ENCODE results near the gene MFSD8. TPM values are rescaled to one million over a fixed set of nuclear protein-coding genes. Genes with fewer than 3 reads are reported as not detected.
"Not testable (repeated sequence)": the region's sequence is repeated elsewhere in the genome, so short reads cannot be mapped to it uniquely, and the experiment has no call there.

Gene MFSD8
- 10.3 and 12.2 TPM in 2 replicates for total RNA-seq

GRCh38 chr4:127965062-127965802 is at the start of gene MFSD8, which contains the start of gene ABHD18:
MFSD8 (minus strand) TSS chr4:127965173; CDS start chr4:127965133, 40 bp downstream.
ABHD18 (plus strand) TSS chr4:127965406; CDS start chr4:127982956, 17,550 bp downstream.
- H3K4me3 ChIP-seq (ENCODE audit: low read depth, low read length), result peak within 1 kb of the TSS; percentile 95
- peak; percentile 50 for TF ChIP-seq CTCF (conservative IDR thresholded peaks at IDR 0.05; ENCODE audit: low read depth, low read length)
- DNase-seq (ENCODE audit: low read depth), result peak; percentile 81

- no peak overlapping the region for H3K4me3 ChIP-seq (ENCODE audit: low read depth, low read length)
- DNase-seq (ENCODE audit: low read depth), result no peak
- no peak for TF ChIP-seq CTCF (conservative IDR thresholded peaks at IDR 0.05; ENCODE audit: low read depth, low read length)
These were observed 44.5 kb upstream of the MFSD8 start for GRCh38 chr4:128009428-128009827.

- TF ChIP-seq CTCF (conservative IDR thresholded peaks at IDR 0.05; ENCODE audit: low read depth, low read length), result no peak
- no peak for DNase-seq (ENCODE audit: low read depth)
- H3K4me3 ChIP-seq (ENCODE audit: low read depth, low read length), result no peak overlapping the region
These were observed 41.6 kb upstream of the MFSD8 start for GRCh38 chr4:128006592-128006991.

GRCh38 chr4:127997534-127998388 is 32.8 kb upstream of the MFSD8 start:
- no peak overlapping the region for H3K4me3 ChIP-seq (ENCODE audit: low read depth, low read length)

GRCh38 chr4:127996521-127996920 is 31.5 kb upstream of the MFSD8 start:
- H3K4me3 ChIP-seq (ENCODE audit: low read depth, low read length); DNase-seq (ENCODE audit: low read depth): not testable (repeated sequence)

More at GRCh38 chr4:127997534-127998388, 32.8 kb upstream of the MFSD8 start:
- TF ChIP-seq CTCF (conservative IDR thresholded peaks at IDR 0.05; ENCODE audit: low read depth, low read length), result peak; percentile 13
- no peak for DNase-seq (ENCODE audit: low read depth)

GRCh38 chr4:127995776-127996175 is 30.8 kb upstream of the MFSD8 start:
- TF ChIP-seq CTCF (conservative IDR thresholded peaks at IDR 0.05; ENCODE audit: low read depth, low read length), result no peak
- DNase-seq (ENCODE audit: low read depth), result no peak
- H3K4me3 ChIP-seq (ENCODE audit: low read depth, low read length), result no peak overlapping the region

GRCh38 chr4:127993151-127993550 is 28.2 kb upstream of the MFSD8 start:
- TF ChIP-seq CTCF (conservative IDR thresholded peaks at IDR 0.05; ENCODE audit: low read depth, low read length), result no peak
- no peak for DNase-seq (ENCODE audit: low read depth)
- no peak overlapping the region for H3K4me3 ChIP-seq (ENCODE audit: low read depth, low read length)
